Psoas muscle (tissue), 8 donors: Measurements from ENCODE around the gene FAM43A. TPM values are rescaled to one million over a fixed set of nuclear protein-coding genes. Genes with fewer than 3 reads are reported as not detected.

Source experiments
- ATAC-seq, 4 donors: fragments of 200-7000 bp; cut with Tn5 transposase; one replicate each; pipeline ENCODE4 v1.9.1; 2020; ENCODE audit warnings: moderate library complexity in 3 of 4, mild to moderate bottlenecking in 2 of 4
- DNase-seq, 2 donors: peaks; one replicate each; pipeline ENCODE4 v3.0.0-alpha.2; 2020
- H3K27ac ChIP-seq: fragments of 200-600 bp; one replicate; pipeline ENCODE4 v1.8.0; 2022
- H3K27me3 ChIP-seq, 3 donors: fragments of 200-600 bp in 1 of 3; one replicate each; pipeline versions ENCODE4 v1.6.1 to v1.8.0; 2013 to 2022; ENCODE audit warnings: low read length in 2 of 3, mild to moderate bottlenecking in 2 of 3, moderate library complexity in 1 of 3; ENCODE audit not compliant: insufficient read depth in 3 of 3
- H3K36me3 ChIP-seq, 2 donors: fragments of 200-600 bp in 1 of 2; one replicate each; pipeline versions ENCODE4 v1.6.1 to v1.8.0; 2013 to 2022; ENCODE audit warnings: low read depth in 1 of 2, mild to moderate bottlenecking in 1 of 2, moderate library complexity in 1 of 2; ENCODE audit not compliant: insufficient read depth in 1 of 2
- H3K4me1 ChIP-seq: fragments of 200-600 bp; one replicate; pipeline ENCODE4 v1.8.0; 2022
- H3K4me3 ChIP-seq: fragments of 200-600 bp; one replicate; pipeline ENCODE4 v1.8.0; 2022; ENCODE audit warnings: mild to moderate bottlenecking
- H3K9me3 ChIP-seq: fragments of 200-600 bp; one replicate; pipeline ENCODE4 v1.8.0; 2022
- WGBS, 3 donors: extraction: QIAGEN DNeasy Blood & Tissue Kit; methylation state at CpG; one replicate each; pipeline versions ENCODE4 v1.1.6 to v1.1.7; 2013; 5-methylcytosine and 5-hydroxymethylcytosine counted together
- intact Hi-C, 2 donors: fragments of 100-400 bp; cut with DNase I; formaldehyde crosslinking; loops; one replicate each; pipeline versions ENCODE4 v1.11.0 to v1.14.2; 2022
- polyA plus RNA-seq, 3 donors: library from polyadenylated mRNA; stranded (reverse); fragments of 200-250 nt; gene quantifications; one replicate each; pipeline ENCODE4 v1.2.3, GENCODE V29; 2013
- total RNA-seq, 4 donors: library from RNA; stranded (reverse); fragmentation: NEBNext Ultra II Directional in 2 of 4; extraction: Animal tissue kit (Norgen Biotek cat#: 25700) in 2 of 4; gene quantifications; one replicate each; pipeline versions ENCODE4 v1.2.1 to v1.2.4, GENCODE V29; 2021 to 2023
- TF ChIP-seq, protein P1 (sequence below): fragments of 200-600 bp; IDR thresholded peaks from one replicate; pipeline ENCODE4 v1.8.0; 2022; ENCODE audit warnings: antibody characterized with exemption
- donor health status: healthy with polysubstance abuse.
- donor health status: DM: no; HTN: no; CAD: no; lungs with moderate emphysema.
- donor health status: Bipolar disorder and iron deficiency.
- donor health status: healthy.
- donor health status: DM: yes; HTN: yes; CAD: no.
- donor health status: DM: no; HTN: no; CAD: no.
- donor health status: DM: no; HTN: no; CAD: no.
- donor health status: DM: yes; HTN: yes; CAD: no.

The FAM43A gene
- total and polyA plus RNA-seq, 7 donors: 4.1 to 7.7 (median 6.8) TPM

DNA sequence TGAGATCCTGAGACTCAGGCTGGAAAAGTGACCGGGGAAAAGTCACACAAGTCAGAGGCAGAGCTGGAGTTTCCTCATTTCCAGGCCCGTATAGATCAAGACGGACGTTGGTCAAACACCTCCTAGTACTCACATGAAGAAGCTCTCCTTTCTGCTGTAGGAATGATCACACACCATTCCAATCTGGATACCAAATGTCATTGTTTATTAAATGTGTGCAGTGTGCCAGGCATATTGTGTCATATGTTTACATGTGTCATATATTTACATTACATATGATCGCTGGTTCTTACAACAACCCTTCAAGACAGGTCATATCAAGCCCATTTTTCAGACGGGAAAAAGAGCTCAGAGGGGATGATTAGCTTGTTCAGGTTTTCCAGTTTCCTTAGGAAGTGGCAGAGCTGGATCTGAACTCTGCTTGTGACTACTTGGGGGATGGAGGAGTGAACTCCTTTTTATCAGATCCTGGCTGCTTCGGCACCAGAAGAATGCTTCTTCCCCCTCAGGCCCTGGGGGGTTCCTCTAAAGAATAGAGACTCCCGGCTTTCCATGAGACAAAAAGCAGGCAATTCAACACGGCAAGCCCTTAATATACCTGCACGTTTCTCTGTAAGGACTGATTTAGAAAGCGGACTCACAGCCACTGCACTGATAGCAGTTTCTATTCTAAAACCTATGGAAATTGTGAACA is 41.9 kb downstream of the FAM43A start:
- WGBS, 3 donors: 75 to 86% (median 80%) methylated on average over 11 of the region's 11 CpGs
- ATAC-seq (no peak), DNase-seq (no peak)
- TF ChIP-seq, protein P1, sequence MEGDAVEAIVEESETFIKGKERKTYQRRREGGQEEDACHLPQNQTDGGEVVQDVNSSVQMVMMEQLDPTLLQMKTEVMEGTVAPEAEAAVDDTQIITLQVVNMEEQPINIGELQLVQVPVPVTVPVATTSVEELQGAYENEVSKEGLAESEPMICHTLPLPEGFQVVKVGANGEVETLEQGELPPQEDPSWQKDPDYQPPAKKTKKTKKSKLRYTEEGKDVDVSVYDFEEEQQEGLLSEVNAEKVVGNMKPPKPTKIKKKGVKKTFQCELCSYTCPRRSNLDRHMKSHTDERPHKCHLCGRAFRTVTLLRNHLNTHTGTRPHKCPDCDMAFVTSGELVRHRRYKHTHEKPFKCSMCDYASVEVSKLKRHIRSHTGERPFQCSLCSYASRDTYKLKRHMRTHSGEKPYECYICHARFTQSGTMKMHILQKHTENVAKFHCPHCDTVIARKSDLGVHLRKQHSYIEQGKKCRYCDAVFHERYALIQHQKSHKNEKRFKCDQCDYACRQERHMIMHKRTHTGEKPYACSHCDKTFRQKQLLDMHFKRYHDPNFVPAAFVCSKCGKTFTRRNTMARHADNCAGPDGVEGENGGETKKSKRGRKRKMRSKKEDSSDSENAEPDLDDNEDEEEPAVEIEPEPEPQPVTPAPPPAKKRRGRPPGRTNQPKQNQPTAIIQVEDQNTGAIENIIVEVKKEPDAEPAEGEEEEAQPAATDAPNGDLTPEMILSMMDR: no peak
- no peaks in the 10 kb centered on the region for H3K36me3 ChIP-seq
- H3K4me3 ChIP-seq: no peak overlapping the region
- H3K27ac ChIP-seq: no peak overlapping the region
- intact Hi-C loops: no loop called here
- no peaks in the 10 kb centered on the region for H3K9me3 ChIP-seq
- no peaks in the 10 kb centered on the region for H3K4me1 ChIP-seq
- no peaks in the 10 kb centered on the region for H3K27me3 ChIP-seq

DNA sequence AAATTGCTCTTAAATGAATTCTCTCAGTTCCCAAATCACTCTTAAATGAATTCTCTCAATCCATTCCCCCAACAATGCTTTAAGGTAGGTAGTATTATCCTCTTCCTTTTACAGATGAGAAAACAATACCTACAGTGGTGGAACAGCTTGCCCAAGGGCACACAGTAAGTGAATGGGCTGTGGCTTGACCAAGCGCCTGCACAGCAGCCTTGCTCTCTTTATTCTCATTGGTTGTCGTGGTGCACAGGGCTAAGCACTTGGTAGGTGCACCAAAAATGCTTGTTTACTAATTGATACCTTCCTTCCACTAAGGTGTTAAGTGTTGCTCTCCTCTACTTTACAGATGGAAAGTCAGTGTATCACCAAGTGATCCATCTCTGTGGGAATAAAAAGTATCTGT is 43.3 kb downstream of the FAM43A start:
- intact Hi-C loops: no loop called here
- H3K27ac ChIP-seq: no peak overlapping the region
- H3K27me3 ChIP-seq: no peaks in the 10 kb centered on the region
- 82 to 97% (median 87%) methylated on average over 2 of the region's 2 CpGs for WGBS, 3 donors
- TF ChIP-seq, protein P1: no peak
- no peak overlapping the region for H3K4me3 ChIP-seq
- DNase-seq (no peak), ATAC-seq (no peak)
- no peaks in the 10 kb centered on the region for H3K9me3 ChIP-seq
- no peaks in the 10 kb centered on the region for H3K4me1 ChIP-seq
- no peaks in the 10 kb centered on the region for H3K36me3 ChIP-seq

DNA sequence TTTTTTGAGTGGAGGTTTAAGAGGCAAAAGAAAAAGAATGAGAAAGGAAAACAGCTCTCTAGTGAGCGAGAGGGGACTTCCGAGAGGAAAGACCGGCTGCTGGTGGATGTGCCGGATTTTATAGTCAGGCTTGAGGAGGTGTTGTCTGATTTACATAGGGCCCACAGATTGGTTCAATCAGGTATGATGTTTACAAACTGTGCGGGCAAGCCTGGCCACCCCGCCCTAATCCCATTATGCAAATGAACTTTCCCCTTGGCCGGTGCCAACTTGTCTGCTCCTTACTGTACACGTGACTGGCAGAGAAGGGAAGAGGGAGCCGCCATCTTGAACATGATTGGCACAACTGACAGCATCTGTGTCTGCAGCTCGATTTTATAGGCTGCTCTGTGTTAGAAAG is 44.7 kb downstream of the FAM43A start:
- WGBS, 3 donors: 56 to 66% (median 58%) methylated on average over 10 of the region's 10 CpGs
- no peaks in the 10 kb centered on the region for H3K4me1 ChIP-seq
- no peaks in the 10 kb centered on the region for H3K36me3 ChIP-seq
- peaks cover 4% of the 10 kb centered on the region for H3K9me3 ChIP-seq
- H3K4me3 ChIP-seq: no peak overlapping the region
- intact Hi-C loops: no loop called here
- no peaks in the 10 kb centered on the region for H3K27me3 ChIP-seq
- ATAC-seq: no peak
- H3K27ac ChIP-seq: no peak overlapping the region
- TF ChIP-seq, protein P1: no peak
- DNase-seq: no peak

DNA sequence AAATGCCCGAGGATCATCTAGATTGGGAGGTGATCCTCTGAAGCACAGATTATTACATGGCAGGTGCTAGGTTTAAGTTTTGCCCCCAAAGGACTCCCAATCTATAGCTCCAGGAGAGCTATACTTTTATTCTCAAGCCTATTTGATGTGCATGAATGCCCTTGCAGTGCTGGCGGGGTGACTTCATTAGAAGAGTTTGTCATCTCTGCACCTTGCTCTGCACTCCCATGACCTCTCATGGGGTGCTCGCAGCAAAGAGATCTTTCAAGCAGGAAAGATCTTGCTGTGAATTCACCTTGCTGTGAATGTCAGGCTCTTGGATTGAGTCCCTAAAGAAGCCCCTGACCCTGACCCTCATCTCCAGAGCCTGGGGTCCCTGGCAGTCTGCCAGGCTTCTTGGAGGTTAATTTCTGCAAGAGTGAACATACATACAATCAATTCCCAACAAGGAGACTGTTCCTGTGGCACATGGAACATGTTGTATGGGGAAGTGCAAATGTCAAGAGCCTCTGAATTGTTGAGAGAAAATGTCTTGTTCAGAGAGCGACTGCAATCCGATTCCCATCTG is 45.9 kb downstream of the FAM43A start:
- Histone ChIP-seq H3K9me3 (peaks cover 4% of the 10 kb centered on the region), H3K36me3 (no peaks in the 10 kb centered on the region), H3K4me1 (no peaks in the 10 kb centered on the region), H3K27ac (no peak overlapping the region), H3K27me3 (no peaks in the 10 kb centered on the region), H3K4me3 (no peak overlapping the region)
- 89 to 92% (median 90%) methylated on average over 5 of the region's 5 CpGs for WGBS, 3 donors
- DNase-seq (no peak), ATAC-seq (no peak)
- TF ChIP-seq, protein P1: no peak
- intact Hi-C loops: no loop called here
